ENCODE results near the gene ATP4B.

ATP4B gene

GRCh38 chr13:113657851-113658741, at the start of gene ATP4B:
Gene ATP4B, minus strand, starts transcription at chr13:113658198. Its CDS starts 54 bp downstream, at chr13:113658144.
- no peak for DNase-seq

GRCh38 chr13:113672002-113672651, 14.1 kb upstream of the ATP4B start:
- no peak for DNase-seq

GRCh38 chr13:113671066-113672001, 13.3 kb upstream of the ATP4B start:
- DNase-seq = no peak

- no peak for DNase-seq
Measured at GRCh38 chr13:113670541-113670940, 12.5 kb upstream of the ATP4B start.

GRCh38 chr13:113669755-113670341, 11.8 kb upstream of the ATP4B start:
- DNase-seq = no peak

- no peak for DNase-seq
Measured at GRCh38 chr13:113669231-113669754, 11.3 kb upstream of the ATP4B start.

GRCh38 chr13:113668491-113668971, 10.5 kb upstream of the ATP4B start:
- no peak for DNase-seq

GRCh38 chr13:113667771-113668490, 9.9 kb upstream of the ATP4B start:
- DNase-seq = no peak

GRCh38 chr13:113666951-113667701, 9.1 kb upstream of the ATP4B start, which contains the start of gene GRK1:
Gene GRK1, plus strand, starts transcription at chr13:113667219. Its CDS starts 168 bp downstream, at chr13:113667387.
- DNase-seq = no peak

GRCh38 chr13:113666329-113666670, 8.3 kb upstream of the ATP4B start:
- no peak for DNase-seq

- no peak for DNase-seq
Measured at GRCh38 chr13:113665597-113666328, 7.8 kb upstream of the ATP4B start.

- no peak for DNase-seq
Measured at GRCh38 chr13:113664751-113665596, 7.0 kb upstream of the ATP4B start.

- DNase-seq = no peak
Measured at GRCh38 chr13:113663934-113664333, 5.9 kb upstream of the ATP4B start.

- DNase-seq = no peak
Measured at GRCh38 chr13:113661509-113661908, 3.5 kb upstream of the ATP4B start.

- DNase-seq = no peak
Measured at GRCh38 chr13:113660066-113660465, 2.1 kb upstream of the ATP4B start.

GRCh38 chr13:113659337-113659736, 1.3 kb upstream of the ATP4B start:
- no peak for DNase-seq

- no peak for DNase-seq
Measured at GRCh38 chr13:113658836-113659235, 838 bp upstream of the ATP4B start.

- DNase-seq = no peak
Measured at GRCh38 chr13:113656831-113657671, 947 bp downstream of the ATP4B start.

Measured in cortex of kidney (tissue), 1 donor.